ENCODE results near the gene PIGM. TPM values are rescaled to one million over a fixed set of nuclear protein-coding genes. Genes with fewer than 3 reads are reported as not detected.

The PIGM gene
- total and polyA plus RNA-seq, 2 of the 13 experiments (the other 11 are each of a cell fraction or from before 2014, with no cell fraction given), result 3.4 to 4.6 TPM

GRCh38 chr1:160070243-160071163 is 38.7 kb upstream of the PIGM start (continued):
- no peak for TF ChIP-seq ZNF276 (CRISPR knock-in tag; IDR thresholded peaks at IDR 0.05; ENCODE audit: low read depth)
- TF ChIP-seq POLR2G (IDR thresholded peaks at IDR 0.05; ENCODE audit: low read depth, low read length), result peak; percentile 67
- TF ChIP-seq KLF9 (CRISPR knock-in tag; IDR thresholded peaks at IDR 0.05; ENCODE audit: low read depth), result no peak
- no peak; the same call in 1 of the 2 replicates for TF ChIP-seq ZNF574 (CRISPR knock-in tag; IDR thresholded peaks at IDR 0.05)
- TF ChIP-seq TRAFD1 (CRISPR knock-in tag; IDR thresholded peaks at IDR 0.05; ENCODE audit: borderline replicate concordance), result no peak
- TF ChIP-seq PHB2 (IDR thresholded peaks at IDR 0.05; ENCODE audit: partially characterized antibody), result no peak
- no peak for TF ChIP-seq ZNF816 (CRISPR knock-in tag; IDR thresholded peaks at IDR 0.05; ENCODE audit: borderline replicate concordance)
- TF ChIP-seq ZNF367 (CRISPR knock-in tag; IDR thresholded peaks at IDR 0.05; ENCODE audit: borderline replicate concordance), result no peak
- no peak for TF ChIP-seq FIP1L1 (IDR thresholded peaks at IDR 0.05; ENCODE audit: borderline replicate concordance, insufficient read depth, low read depth, low read length)
- no peak for TF ChIP-seq ZZZ3 (CRISPR knock-in tag; IDR thresholded peaks at IDR 0.05; ENCODE audit: borderline replicate concordance)
- TF ChIP-seq CREB3 (CRISPR knock-in tag; IDR thresholded peaks at IDR 0.05), result no peak
- 0 out of 2 replicates have a peak, but pooled peaks have one; percentile 41 for TF ChIP-seq ZNF605 (CRISPR knock-in tag; IDR thresholded peaks at IDR 0.05)
- TF ChIP-seq ZNF891 (CRISPR knock-in tag; IDR thresholded peaks at IDR 0.05), result no peak
- TF ChIP-seq ZMYM4 (CRISPR knock-in tag; IDR thresholded peaks at IDR 0.05), result 0 out of 2 replicates have a peak, but pooled peaks have one; percentile 21
- TF ChIP-seq HDAC2 (CRISPR knock-in tag; IDR thresholded peaks at IDR 0.05), result peak; percentile 25; the same call in 1 of the 2 replicates
- peak; percentile 27; the same call in 1 of the 2 replicates for TF ChIP-seq PHF8 (CRISPR knock-in tag; IDR thresholded peaks at IDR 0.05)
- TF ChIP-seq CERS6 (CRISPR knock-in tag; IDR thresholded peaks at IDR 0.05), result no peak
- TF ChIP-seq ZBTB2 (CRISPR knock-in tag; IDR thresholded peaks at IDR 0.05; ENCODE audit: low read depth), result no peak
